ENCODE results near the gene PEX11A. TPM values are rescaled to one million over a fixed set of nuclear protein-coding genes. Genes with fewer than 3 reads are reported as not detected.

Gene PEX11A
- total RNA-seq, 1 donor from 2014 or later = 5.1 TPM

DNA sequence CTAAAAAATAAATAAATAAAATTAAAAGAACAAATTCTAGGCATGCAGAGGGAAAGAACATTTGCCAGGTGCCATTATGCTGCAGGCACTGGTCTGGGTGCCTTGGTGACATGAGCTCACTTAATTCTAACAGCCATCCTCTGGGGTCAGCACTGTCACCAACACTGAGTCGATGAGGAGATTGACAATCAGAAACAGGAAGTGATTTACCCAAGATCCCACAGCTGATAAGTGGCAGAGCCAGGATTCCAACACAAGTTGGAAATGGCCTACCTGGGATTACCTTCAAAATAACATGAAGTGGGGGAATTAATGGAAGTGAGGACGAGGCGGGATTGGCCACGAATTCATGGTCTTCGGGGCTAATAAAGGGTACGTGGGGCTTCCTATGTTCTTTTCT, 14.9 kb downstream of the PEX11A start:
- no peak for DNase-seq (ENCODE audit: low spot score)

DNA sequence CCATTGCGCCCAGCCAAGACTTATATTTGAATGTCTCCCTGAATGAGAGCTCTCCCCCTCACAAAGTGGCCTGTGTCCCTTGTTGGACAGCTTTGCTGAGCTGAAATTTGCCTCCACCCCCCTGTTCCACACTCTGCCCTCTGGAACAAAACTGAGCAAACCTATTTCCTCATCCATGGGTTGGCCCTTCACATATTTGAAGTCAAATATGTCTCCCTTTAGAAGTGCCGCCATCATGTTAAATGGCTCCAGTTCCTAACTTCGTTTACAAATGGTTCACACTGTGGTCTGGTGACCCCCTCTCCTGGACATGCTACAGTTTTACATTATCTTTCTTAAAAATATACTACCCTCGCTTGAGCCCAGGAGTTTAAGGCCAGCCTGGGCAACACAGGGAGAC, 16.0 kb downstream of the PEX11A start:
- no peak for DNase-seq (ENCODE audit: low spot score)

DNA sequence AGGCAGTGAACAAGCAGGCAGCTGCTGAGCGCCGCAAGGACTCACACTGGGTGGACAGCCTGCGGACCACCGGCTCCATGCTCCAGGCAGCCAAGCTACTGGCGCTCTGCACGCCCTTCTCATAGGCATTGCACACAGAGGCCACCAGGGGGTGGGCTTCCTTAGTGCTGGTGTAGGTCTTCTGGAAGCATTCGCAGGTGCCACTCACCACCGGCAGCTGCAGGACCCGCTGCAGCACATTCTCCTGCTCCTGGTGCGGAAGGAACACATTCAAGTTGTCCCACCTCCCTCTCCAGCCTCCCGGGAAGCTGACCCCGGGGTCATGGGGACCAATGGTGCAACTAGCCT, 17.4 kb downstream of the PEX11A start:
- no peak for DNase-seq (ENCODE audit: low spot score)

DNA sequence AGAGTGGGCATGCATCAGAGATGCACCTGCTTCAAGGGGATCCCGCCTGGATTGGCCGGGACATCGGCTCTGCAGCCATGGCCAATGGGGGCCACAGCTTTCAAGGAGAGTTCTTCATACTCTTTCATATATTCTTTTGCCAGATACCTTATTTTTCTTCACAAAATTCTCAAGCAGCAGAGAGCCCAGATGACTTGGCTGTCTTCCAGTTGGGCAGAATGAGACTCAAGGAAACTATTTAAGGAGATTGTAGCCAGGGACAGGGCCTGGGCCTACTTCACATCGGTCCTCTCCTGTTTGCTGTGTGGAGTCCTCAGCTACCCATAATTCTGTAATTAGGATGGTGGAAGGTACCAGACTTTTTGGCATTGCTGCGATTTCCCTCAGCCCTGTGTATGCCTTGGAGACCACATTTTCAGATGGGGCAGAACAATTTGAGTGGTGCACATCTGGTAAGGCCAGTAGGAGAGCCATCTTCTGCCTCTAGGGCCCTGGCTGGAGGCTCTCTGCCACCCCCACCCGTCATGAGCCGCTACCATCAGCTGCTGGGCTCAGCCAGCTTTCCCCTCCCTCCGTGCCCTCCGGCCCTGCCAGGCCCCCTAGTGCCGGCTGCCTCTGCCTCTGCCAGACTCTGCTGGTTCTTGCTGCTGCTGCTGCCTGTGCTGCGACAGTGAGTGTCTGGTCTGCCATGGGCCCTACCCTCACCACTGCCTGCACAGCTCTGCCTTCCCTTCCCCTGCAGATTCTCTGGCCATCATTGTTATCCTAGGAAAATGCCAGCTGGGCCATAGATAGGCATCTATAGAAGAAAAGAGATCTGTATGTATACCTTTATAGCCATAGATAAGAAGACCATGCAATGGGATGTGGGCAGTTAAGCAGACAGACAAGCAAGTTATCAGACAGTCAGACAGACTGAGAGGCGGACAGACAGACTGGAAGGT, 18.1 kb downstream of the PEX11A start:
- peak; percentile 70 for DNase-seq (ENCODE audit: low spot score)

DNA sequence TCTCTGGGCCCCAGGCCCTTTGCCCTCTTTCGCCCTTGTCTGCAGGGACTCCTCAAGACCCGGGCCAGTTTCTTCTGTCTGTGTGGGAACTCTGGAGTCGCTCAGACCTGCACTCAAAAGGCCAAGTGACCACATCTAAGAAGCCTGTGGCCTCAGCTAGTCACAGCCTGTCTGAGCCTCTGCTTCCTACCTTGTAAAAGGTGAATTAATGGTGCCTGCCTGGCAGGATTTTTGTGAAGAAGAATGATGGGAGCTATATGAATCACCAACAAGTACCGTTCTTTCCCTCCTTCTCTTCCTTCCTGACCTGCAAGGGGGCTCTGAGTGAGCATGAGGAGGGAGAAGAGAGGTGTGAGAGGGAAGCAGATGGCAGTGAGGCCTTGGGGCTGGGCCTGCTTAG, 18.9 kb downstream of the PEX11A start:
- no peak for DNase-seq (ENCODE audit: low spot score)

DNA sequence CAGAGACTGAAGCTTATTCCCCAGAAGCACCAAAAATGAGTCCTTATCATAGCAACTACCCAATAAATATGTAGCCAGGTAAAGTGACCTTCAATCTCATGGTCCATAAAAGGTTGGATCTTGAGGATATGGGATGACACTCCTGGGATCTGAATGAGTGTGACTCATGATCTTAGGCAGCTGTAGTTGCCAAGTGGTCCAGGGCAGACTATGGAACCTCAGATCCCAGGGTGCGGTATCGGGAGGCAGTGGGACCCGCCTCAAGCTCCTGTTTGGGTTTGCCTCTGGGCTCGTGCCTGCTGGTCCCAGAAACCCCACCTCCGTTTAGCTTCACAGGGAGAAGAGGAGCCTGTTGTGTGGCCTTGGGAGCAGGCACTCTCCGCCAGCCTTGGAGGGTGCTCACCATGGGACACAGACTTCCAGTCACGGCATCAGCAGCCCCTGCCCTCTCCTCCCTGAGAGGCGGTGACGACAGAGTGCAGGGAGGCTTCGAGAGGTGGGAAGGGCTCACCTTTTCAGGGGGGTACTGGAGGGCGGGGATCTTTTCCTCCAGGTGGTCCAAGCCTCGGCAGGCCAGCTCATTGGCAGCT, 19.5 kb downstream of the PEX11A start:
- DNase-seq (ENCODE audit: low spot score) = no peak

DNA sequence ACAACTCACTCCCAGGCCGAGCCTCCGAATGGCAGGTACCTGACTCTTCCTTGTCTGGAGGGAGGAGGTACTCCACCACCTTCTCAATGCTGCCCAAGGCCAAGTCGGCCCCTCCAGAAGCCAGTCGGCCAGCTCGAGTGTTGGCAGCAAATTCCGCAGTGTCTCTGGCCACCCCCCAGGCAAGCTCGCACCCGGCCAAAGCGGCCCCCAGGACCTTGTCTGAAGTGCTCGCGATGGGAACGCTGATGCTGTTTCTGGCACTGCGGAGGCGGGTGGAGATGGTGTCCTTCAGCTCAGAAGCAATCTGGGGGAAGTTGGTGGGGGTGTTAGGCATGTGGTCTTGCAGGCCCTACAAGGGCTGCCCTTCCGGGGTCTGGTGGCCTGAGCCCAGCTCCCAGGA, 20.6 kb downstream of the PEX11A start:
- no peak for DNase-seq (ENCODE audit: low spot score)

DNA sequence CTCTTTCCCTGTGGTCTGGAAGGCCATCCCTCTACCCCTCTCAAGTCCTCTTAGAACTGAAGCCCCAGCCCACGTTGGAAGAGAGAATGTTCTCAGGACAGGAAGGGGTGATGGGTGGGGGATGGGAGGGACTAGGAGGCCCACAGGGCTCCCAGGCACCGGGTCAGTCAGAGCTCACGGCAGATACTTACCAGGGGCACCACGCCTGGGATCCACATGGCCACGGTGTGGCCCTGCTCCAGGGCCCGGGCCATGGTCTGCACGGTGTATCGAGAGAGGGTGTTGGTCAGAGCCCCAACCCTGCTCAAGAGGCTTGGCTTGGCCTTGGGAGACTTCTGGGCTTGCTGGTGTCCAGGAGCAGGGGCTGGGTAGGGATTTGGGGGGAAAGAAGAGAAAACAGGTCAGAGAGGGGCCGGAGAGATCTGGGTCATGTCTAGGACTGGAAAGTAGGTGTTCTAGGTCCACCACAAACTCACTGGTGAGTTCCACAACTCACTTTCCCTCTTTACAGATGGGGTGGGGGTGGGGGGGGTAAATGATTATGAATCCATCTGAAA, 21.2 kb downstream of the PEX11A start:
- DNase-seq (ENCODE audit: low spot score) = no peak

DNA sequence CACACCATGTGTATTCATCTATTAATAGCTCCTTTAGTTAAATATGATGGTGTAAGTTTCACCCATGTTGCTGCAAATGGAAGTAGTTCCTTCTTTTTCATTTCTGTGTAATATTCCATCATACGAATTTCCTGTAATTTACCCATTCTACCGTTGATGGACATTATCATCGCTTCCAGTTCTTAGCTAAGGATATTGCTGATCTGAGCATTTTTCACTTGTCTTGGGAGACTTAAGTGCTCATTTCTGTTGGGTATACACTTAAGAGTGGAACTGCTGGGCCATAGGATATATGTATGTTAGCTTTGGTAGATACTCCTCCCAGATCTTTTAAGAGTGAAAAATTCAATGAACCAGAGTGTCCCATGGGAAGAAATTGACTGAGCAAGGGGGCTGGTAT, 22.4 kb downstream of the PEX11A start:
- no peak for DNase-seq (ENCODE audit: low spot score)

DNA sequence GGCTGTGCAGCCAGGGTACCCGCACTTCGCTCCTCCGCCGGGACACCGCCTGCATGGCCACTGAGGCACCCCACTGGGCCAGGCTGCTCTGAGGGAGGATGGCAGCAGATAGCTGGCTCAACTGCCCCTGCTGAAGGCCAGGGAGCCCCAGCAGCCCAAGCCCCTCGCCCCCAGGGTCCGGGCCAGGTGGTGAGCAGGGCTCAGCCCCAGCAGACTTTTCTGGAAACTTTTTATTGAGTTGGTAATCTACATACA, 22.9 kb downstream of the PEX11A start:
- DNase-seq (ENCODE audit: low spot score) = no peak

DNA sequence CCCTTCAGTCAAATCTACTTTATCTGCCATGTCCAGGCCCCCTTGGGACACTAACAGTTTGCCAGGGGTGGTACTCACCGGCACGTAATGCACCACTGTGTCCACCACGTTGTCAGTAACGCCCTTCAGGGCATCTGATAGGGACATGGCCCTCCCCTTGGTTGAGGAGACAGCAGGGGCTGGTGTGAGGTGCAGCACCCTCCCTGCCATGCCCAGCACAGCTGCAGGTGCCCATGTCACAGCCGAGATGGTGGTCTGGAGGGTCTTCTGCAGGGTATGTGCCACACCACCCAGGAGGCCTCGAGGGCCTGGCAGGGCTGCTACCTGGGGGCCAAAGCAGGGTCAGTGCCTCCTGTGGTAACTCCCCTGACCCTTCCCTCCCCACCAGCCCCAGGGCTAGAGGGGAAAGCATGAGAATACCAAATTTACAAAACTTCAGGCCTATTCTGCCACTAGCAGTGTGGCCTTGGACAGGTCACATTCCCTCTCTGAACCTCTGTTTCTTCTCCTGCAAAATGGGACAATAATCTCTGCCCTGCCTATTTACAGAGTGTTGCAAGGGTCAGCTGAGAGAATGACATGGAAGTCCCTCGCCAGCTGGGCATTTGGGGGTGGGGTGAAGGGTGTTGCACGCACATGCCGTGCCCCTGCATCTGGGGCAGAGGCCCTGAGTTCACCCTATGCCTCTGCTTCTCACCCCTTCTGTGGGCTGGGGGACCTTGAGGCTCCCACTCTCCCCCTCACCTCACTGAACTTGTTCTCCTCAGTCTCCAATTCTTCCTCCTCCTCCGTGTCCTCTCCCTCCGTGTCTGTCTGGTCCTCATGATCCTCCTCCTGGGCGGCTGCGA, 23.5 kb downstream of the PEX11A start:
- DNase-seq (ENCODE audit: low spot score) = no peak

DNA sequence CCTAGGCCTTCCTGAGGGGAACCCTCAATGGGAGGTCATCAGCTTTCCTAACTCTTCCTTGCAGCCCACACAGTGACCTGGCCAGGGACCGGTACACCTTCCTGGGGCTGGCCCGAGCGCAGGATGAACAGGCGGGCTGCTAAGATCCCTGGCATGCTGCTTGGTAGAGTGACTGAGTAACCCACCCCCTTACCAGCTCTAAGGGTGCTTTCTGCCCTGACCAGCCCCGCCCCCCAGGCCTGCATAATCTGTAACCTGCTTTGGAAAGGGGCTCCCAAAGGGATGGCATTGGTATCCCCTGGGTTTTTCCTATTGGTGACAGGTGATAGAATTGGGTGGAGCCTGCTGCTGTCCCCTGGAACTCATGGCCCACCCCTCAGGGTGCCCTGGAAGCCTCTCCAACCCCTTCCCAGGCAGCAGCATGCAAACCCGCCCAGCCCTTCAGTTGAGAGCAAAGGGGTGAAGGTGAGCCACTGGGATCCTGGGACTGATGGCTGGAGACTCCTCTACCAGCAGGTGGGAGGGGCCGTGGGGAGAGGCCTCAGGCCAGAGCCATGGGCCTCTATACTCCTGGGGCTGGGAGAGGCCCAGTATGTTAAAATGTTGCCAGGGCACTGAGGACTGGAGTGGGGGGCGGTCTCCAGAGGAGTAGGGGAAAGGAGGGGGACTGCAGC, 24.2 kb downstream of the PEX11A start:
- no peak for DNase-seq (ENCODE audit: low spot score)

DNA sequence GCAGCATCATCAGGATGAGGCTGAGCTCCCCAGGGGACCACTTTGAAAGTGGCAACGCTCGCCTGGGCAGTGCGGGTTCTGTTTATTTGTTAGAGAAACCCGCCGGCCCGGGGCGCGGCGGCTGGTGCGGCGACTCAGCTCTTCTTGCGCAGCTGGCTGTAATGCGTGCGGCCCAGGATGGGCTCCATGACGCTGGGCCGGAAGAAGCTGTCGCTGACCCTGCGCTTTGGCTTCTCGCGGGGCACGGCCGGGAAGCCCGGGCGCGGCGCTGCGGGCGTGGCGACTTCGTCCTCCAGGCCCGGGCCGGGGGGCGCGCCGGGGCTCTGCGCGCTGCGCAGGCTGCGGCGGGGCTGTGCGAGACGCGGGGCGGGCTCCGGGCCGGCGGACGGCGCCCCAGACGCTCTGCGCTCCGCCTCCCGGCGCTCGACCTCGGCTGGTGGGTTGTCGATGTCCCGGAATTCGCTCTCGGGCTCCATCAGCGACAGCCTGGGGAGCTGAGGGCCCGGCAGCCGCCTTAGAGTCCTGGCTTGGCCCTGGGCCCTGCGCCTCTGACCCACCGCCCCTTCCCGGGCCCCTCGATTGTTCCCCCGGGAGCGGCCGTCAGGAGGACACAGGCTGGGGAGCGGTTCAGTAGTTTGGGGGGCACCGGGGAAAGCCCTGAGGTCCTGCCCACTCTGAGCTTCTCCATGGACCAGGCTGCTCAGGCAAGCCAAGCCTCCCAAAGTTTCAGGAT, 24.9 kb downstream of the PEX11A start:
- DNase-seq (ENCODE audit: low spot score) = peak; percentile 74

DNA sequence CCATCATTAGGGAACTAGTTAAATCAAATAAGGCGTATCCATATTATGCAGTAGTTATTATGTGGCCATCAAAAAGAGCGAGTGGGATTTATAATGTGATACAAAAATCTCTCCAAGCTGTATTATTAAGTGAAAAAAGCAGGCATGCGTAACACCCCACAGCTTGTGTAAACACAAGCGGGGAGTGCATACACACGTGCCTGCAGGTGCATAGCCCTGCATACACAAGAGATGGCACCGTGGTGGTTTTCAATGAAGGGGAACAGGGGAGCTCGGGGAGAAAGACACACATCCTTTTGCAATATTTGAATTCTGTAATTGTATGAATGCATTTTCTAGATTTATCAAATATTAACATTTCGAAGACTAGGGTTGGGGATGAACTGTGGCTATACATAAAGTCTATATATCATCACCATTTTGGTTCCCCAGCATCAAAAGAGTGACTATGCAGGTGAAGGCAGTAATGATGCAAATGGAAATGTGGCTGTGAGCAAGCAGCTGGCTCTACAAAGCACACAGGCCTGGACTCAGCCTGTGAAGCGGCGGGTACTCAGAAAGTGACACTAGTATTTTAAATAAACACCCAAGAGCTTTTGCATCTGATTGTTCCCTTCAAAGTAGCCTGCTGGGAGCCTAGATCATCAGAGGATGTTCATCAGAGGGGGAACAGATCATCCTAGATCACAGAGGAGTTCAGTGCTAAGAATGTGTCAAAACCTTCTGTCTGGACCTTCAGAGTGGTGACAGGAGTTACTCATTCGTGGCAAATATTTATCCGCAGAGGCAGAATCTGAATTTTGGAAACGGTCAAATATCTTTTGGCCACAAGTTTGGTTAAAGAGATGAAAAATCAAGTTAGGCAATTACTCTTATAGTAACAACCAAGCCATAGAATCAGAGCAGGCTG, 25.9 kb downstream of the PEX11A start:
- DNase-seq (ENCODE audit: low spot score) = no peak

DNA sequence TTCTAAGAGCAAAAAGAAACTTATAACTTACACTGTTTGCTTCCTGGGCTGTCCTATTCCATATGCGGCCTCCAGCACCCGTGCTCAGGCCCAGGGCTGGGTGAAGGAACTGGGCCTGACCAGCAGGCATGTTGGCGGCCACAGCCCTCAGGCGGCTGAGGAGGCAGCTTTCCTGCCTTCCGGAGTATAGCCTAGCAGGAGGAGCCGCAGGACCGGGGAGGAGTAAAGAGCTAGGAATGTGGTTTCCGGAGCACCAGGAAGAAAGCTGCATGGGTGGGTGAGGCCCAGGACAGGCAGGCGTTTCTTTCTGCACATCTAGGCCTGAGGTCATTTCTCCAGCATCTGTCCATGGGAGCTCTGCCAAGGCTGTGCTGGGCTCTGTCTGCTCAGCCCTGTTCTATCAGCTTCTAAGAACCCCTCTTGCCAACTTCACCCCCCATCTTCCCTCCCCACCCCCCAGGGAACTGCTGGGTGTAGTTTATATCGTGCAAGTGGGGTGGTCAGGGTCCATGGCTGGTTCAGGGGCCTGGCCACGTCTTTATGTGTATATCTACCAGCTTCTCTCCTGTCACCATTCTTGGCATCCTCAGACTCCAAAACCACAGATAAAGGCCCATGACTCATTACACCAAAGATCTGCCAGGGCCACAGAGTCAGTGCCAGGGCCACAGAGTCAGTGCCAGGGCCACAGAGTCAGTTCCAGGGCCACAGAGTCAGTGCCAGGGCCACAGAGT, 27.5 kb downstream of the PEX11A start:
- DNase-seq (ENCODE audit: low spot score) = peak; percentile 97

DNA sequence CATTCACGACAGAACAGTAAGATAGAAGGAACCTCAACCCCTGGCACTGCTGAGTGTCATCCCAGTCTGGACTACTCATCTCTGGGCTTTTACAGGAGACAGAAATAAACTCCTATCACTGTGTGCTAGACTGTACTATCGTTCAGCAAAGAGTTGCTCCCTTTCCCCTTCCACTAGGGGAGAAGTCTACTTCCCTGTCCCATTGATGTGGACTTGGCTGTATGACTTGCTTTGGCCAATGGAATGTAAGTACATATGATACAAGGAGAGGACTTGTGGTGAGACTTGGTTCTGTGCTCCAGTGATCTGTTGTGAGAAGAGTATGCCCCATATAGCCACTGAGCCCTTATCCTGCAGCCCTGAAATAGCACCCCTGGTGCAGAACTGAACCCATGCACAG, 30.0 kb downstream of the PEX11A start:
- DNase-seq (ENCODE audit: low spot score) = no peak

DNA sequence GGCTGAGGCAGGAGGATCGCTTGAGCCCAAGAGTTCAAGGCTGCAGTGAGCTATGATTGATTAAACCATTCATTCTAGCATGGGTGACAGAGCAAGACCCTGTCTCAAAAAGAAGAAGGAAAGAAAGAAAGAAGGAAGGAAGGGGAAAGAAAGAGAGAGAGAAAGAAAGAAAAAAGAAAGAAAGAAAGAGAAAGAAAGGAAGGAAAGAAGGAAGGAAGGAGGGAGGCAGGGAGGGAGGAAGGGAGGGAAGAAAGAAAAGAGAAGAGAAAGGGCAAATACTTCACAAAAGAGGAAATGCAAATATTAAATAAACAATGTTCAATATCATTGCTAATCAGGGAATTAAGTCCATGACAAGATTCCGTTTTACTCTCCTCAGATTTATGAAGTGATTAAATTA, 31.3 kb downstream of the PEX11A start:
- DNase-seq (ENCODE audit: low spot score) = no peak

DNA sequence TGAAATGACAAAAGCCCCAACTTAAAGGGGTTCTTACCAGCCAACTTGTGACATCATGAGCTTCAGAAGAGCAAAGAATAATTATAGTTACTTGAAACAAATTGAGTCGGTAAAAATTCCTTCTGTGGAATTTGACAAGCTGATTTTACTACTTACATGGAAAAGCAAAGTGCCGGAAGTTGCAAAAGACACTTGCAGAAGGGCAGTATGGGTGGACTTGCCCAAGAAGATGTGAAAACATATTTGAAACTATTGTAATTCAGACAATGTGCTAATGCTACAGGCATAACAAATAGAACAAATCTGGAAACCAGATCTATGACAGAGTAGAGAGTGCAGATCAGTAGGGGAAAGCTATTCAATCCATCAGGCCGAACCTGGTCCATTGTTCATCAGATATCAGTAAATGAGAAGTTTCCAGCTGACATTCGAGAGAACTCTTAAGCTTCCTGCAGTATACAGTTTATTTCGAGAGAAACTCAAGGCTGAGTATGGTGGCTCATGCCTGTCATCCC, 32.8 kb downstream of the PEX11A start:
- no peak for DNase-seq (ENCODE audit: low spot score)

All from umbilical cord (tissue), 2 donors.